IMR-90 (cell line): Measurements from ENCODE around the gene CCPG1. TPM values are rescaled to one million over a fixed set of nuclear protein-coding genes. Genes with fewer than 3 reads are reported as not detected.

Experiments used
- ATAC-seq: fragments of 200-7000 bp; cut with Tn5 transposase; 2 replicates; pipeline ENCODE4 v1.9.1; 2020; ENCODE audit warnings: low read depth, mild to moderate bottlenecking, moderate library complexity
- BruUV-seq: library from RNA; stranded (reverse); fragments of 400-500 nt; replicated peaks from 2 replicates; lab custom pipeline; 2021; lab: Mats Ljungman, UMichigan
- CTCF ChIA-PET: fragments of 300-600 bp; formaldehyde crosslinking; extraction: SDS; loops from one replicate; lab custom pipeline; 2021; ENCODE audit warnings: antibody characterized with exemption; lab: Yijun Ruan, JAX
- POLR2A ChIA-PET: fragments of 300-600 bp; sonication (Branson Sonifier 250); formaldehyde crosslinking; loops from one replicate; lab custom pipeline; 2022; ENCODE audit warnings: antibody characterized with exemption; ENCODE audit not compliant: unreplicated experiment; lab: Charles Lee
- DNase-seq: peaks from one replicate; pipeline ENCODE4 v3.0.0; 2013
- H2AFZ ChIP-seq: replicated peaks from 2 replicates; pipeline ENCODE3; 2013; ENCODE audit warnings: low read length, mild to moderate bottlenecking; ENCODE audit not compliant: poor library complexity
- H2AK5ac ChIP-seq: 2 replicates; pipeline ENCODE4 v1.6.1; 2013; ENCODE audit warnings: low read depth, low read length, inconsistent platforms
- H2AK9ac ChIP-seq: replicated peaks from 2 replicates; pipeline ENCODE3; 2013; ENCODE audit warnings: mild to moderate bottlenecking, low read depth, low read length, moderate library complexity; ENCODE audit not compliant: poor library complexity
- H2BK120ac ChIP-seq: 2 replicates; pipeline ENCODE4 v1.6.1; 2013; ENCODE audit warnings: low read depth, low read length, inconsistent platforms
- H2BK15ac ChIP-seq: 3 replicates; pipeline ENCODE4 v1.6.1; 2013; ENCODE audit warnings: low read depth, low read length, inconsistent platforms
- H2BK20ac ChIP-seq: 2 replicates; pipeline ENCODE4 v1.6.1; 2013; ENCODE audit warnings: low read depth, mild to moderate bottlenecking, inconsistent platforms, low read length, moderate library complexity
- H2BK5ac ChIP-seq: 2 replicates; pipeline ENCODE4 v1.6.1; 2013; ENCODE audit warnings: mild to moderate bottlenecking, low read depth, low read length, inconsistent platforms; ENCODE audit not compliant: poor library complexity, severe bottlenecking
- H3K14ac ChIP-seq: replicated peaks from 2 replicates; pipeline ENCODE4 v1.6.1; 2013; ENCODE audit warnings: low read depth, low read length, inconsistent platforms
- H3K18ac ChIP-seq: 2 replicates; pipeline ENCODE4 v1.6.1; 2013; ENCODE audit warnings: low read depth, low read length, control low read depth
- H3K23ac ChIP-seq: 2 replicates; pipeline ENCODE4 v1.6.1; 2013; ENCODE audit warnings: low read depth, low read length, inconsistent platforms
- H3K27ac ChIP-seq: 2 replicates; pipeline ENCODE4 v1.5.1; 2013; ENCODE audit warnings: mild to moderate bottlenecking, control low read depth, low read length; ENCODE audit not compliant: insufficient read depth
- H3K27me3 ChIP-seq: 2 replicates; pipeline ENCODE4 v1.6.1; 2013; ENCODE audit warnings: low read length; ENCODE audit not compliant: control insufficient read depth, insufficient read depth
- H3K36me3 ChIP-seq: 2 replicates; pipeline ENCODE4 v1.6.1; 2013; ENCODE audit warnings: low read length, mixed read lengths; ENCODE audit not compliant: control insufficient read depth, insufficient read depth
- H3K4ac ChIP-seq: 2 replicates; pipeline ENCODE4 v1.6.1; 2013; ENCODE audit warnings: low read depth, low read length, inconsistent platforms
- H3K4me1 ChIP-seq: 2 replicates; pipeline ENCODE4 v1.6.1; 2013; ENCODE audit warnings: low read length, mixed read lengths; ENCODE audit not compliant: control insufficient read depth, insufficient read depth
- H3K4me2 ChIP-seq: 2 replicates; pipeline ENCODE4 v1.6.1; 2013; ENCODE audit warnings: low read depth, mild to moderate bottlenecking, control low read depth, low read length, moderate library complexity
- H3K4me3 ChIP-seq: 2 replicates; pipeline ENCODE4 v1.5.1; 2013; ENCODE audit warnings: low read depth, mild to moderate bottlenecking, control low read depth, low read length, moderate library complexity; ENCODE audit not compliant: insufficient read depth
- H3K56ac ChIP-seq: 2 replicates; pipeline ENCODE4 v1.6.1; 2013; ENCODE audit warnings: low read length, inconsistent platforms; ENCODE audit not compliant: insufficient read depth; ENCODE audit errors: extremely low read depth
- H3K79me1 ChIP-seq, 2 experiments: 2 replicates each; pipeline ENCODE4 v1.6.1; 2013; ENCODE audit warnings: low read length in 2 of 2, inconsistent platforms in 1 of 2, low read depth in 1 of 2
- H3K9ac ChIP-seq: 2 replicates; pipeline ENCODE4 v1.6.1; 2013; ENCODE audit warnings: low read depth, low read length, control low read depth
- H3K9me1 ChIP-seq: 2 replicates; pipeline ENCODE4 v1.6.1; 2013; ENCODE audit warnings: low read length, inconsistent platforms; ENCODE audit not compliant: insufficient read depth
- H3K9me3 ChIP-seq: 2 replicates; pipeline ENCODE4 v1.6.1; 2013; ENCODE audit warnings: low read length; ENCODE audit not compliant: control insufficient read depth, insufficient read depth
- H4K20me1 ChIP-seq: 2 replicates; pipeline ENCODE4 v1.6.1; 2013; ENCODE audit warnings: low read length, inconsistent platforms; ENCODE audit not compliant: insufficient read depth
- H4K5ac ChIP-seq: 2 replicates; pipeline ENCODE4 v1.6.1; 2013; ENCODE audit warnings: mild to moderate bottlenecking, low read depth, low read length, control low read depth
- H4K8ac ChIP-seq, 2 experiments: 2 replicates each; pipeline ENCODE4 v1.6.1; 2013; ENCODE audit warnings: low read depth in 2 of 2, low read length in 2 of 2, control low read depth in 1 of 2, inconsistent platforms in 1 of 2
- H4K91ac ChIP-seq: 2 replicates; pipeline ENCODE4 v1.6.1; 2013; ENCODE audit warnings: low read depth, low read length, inconsistent platforms; ENCODE audit not compliant: insufficient read depth
- CEBPB ChIP-seq: IDR thresholded peaks from 2 replicates; pipeline ENCODE4 v1.6.1; 2012; ENCODE audit warnings: low read depth, low read length, improper control_type of control experiment
- CHD1 ChIP-seq: IDR thresholded peaks from 2 replicates; pipeline ENCODE4 v1.6.1; 2012; ENCODE audit warnings: low read depth, low read length, improper control_type of control experiment
- MAFK ChIP-seq: IDR thresholded peaks from 2 replicates; pipeline ENCODE4 v1.6.1; 2012; ENCODE audit warnings: low read depth, low read length, improper control_type of control experiment
- MAZ ChIP-seq: IDR thresholded peaks from 2 replicates; pipeline ENCODE4 v1.6.1; 2012; ENCODE audit warnings: low read depth, mild to moderate bottlenecking, low read length, improper control_type of control experiment, moderate library complexity, borderline replicate concordance
- MXI1 ChIP-seq: IDR thresholded peaks from 2 replicates; pipeline ENCODE4 v1.6.1; 2012; ENCODE audit warnings: low read depth, mild to moderate bottlenecking, low read length, moderate library complexity, borderline replicate concordance
- NFE2L2 ChIP-seq: fragments of 150-350 bp; IDR thresholded peaks from 2 replicates; pipeline ENCODE4 v1.6.1; 2016; ENCODE audit warnings: low read depth, mild to moderate bottlenecking, low read length
- POLR2A ChIP-seq: IDR thresholded peaks from 2 replicates; pipeline ENCODE4 v1.6.1; 2012; ENCODE audit warnings: mild to moderate bottlenecking, low read depth, low read length
- RFX5 ChIP-seq: IDR thresholded peaks from 2 replicates; pipeline ENCODE4 v1.8.0; 2012; ENCODE audit warnings: low read depth, mild to moderate bottlenecking, low read length, moderate library complexity
- WGBS, 2 experiments: methylation state at CpG; one replicate each; pipeline versions ENCODE4 v1.1.5 to v1.1.7; 2013; ENCODE audit warnings: missing lambda C conversion rate in 2 of 2; ENCODE audit not compliant: insufficient read length in 1 of 2; ENCODE audit errors: extremely low coverage in 2 of 2; 5-methylcytosine and 5-hydroxymethylcytosine counted together
- dilution Hi-C: fragments of 300-500 bp; cut with HindIII; formaldehyde crosslinking; loops from one replicate; pipeline ENCODE4 v1.14.3; 2018; ENCODE audit warnings: low sequenced_read_pairs; ENCODE audit not compliant: unreplicated experiment
- in situ Hi-C: fragments of 300-500 bp; cut with MboI; formaldehyde crosslinking; loops from 3 replicates; pipeline ENCODE4 v1.14.3; 2019; ENCODE audit warnings: low sequenced_read_pairs, inconsistent platforms, mixed read lengths
- intact Hi-C: fragments of 100-400 bp; cut with micrococcal nuclease; formaldehyde crosslinking; loops from 2 replicates; pipeline ENCODE4 v1.10.0; 2022
- polyA plus RNA-seq, 3 experiments: library from polyadenylated mRNA; depleted of rRNA; stranded (reverse); fragments of >200 nt; gene quantifications; 2 replicates each; pipeline ENCODE4 v1.2.3, GENCODE V29; 2012; ENCODE audit warnings: low replicate concordance in 1 of 3
- total RNA-seq: library from RNA; depleted of rRNA; stranded (reverse); fragments of >200 nt; gene quantifications from 2 replicates; pipeline ENCODE4 v1.2.3, GENCODE V29; 2012
- TF ChIP-seq, protein P1 (sequence below): fragments of 150-350 bp; IDR thresholded peaks from 2 replicates; pipeline ENCODE4 v1.6.1; 2017; ENCODE audit warnings: mild to moderate bottlenecking, antibody characterized with exemption, low read length, low read depth

Gene CCPG1
- total and polyA plus RNA-seq, 2 of the 4 experiments (the other 2 are of a cell fraction): 11.4 to 14.3 TPM

DNA sequence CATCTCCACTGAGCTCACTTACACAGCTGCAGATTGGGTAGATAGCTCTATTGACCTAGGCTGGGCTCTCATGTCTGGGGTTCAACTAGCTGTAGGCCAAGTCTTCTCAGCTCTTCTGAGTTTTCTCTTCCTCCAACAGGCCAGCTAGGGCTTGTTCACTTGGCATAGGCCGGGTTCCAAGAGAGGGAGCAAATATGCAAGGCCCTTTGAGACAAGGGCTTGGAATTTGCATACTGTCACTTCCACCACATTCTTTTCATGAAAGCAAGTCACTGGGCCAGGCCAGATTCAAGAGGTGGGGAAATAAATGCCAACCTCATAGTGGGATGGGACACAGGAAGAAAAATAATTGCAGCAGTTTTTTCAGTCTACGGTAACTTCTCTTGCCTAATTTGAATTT, 64.0 kb downstream of the CCPG1 start:
- no peaks in the 10 kb centered on the region for H3K9me3 ChIP-seq
- no peak overlapping the region for H2AK5ac ChIP-seq
- no peak overlapping the region for H4K8ac ChIP-seq
- no peak overlapping the region for H4K91ac ChIP-seq
- H3K9ac ChIP-seq: no peak overlapping the region
- H2BK15ac ChIP-seq: no peak overlapping the region
- in situ Hi-C loops: no loop called here
- H3K36me3 ChIP-seq: peaks cover 4% of the 10 kb centered on the region
- no peaks in the 10 kb centered on the region for H3K79me1 ChIP-seq
- H2BK120ac ChIP-seq: no peak overlapping the region
- no peak overlapping the region; the same call in 1 of the 2 replicates for H4K5ac ChIP-seq
- peaks cover 2% of the 10 kb centered on the region for H3K4me1 ChIP-seq
- H3K18ac ChIP-seq: no peak overlapping the region
- H2AK9ac ChIP-seq: no peak overlapping the region
- H3K23ac ChIP-seq: no peak overlapping the region
- ChIA-PET CTCF (no interaction called here), POLR2A (no interaction called here)
- DNase-seq (no peak), ATAC-seq (peak; percentile 62)
- H3K4me3 ChIP-seq: no peak overlapping the region
- 0 out of 2 replicates have a peak overlapping the region, but pooled peaks have one; percentile 3 for H3K14ac ChIP-seq
- H2AFZ ChIP-seq: no peak overlapping the region
- H3K4me2 ChIP-seq: no peak overlapping the region
- no peaks in the 10 kb centered on the region for H3K9me1 ChIP-seq
- peak overlapping the region; percentile 14 for H2BK5ac ChIP-seq
- no peak overlapping the region for H2BK20ac ChIP-seq
- no peak overlapping the region for H3K27ac ChIP-seq
- H3K56ac ChIP-seq: no peak overlapping the region
- WGBS, 2 experiments: no CpG with 5 or more reads among the region's 2 CpGs
- no TSS peak for BruUV-seq
- no peak for TF ChIP-seq MXI1
- TF ChIP-seq, protein P1, sequence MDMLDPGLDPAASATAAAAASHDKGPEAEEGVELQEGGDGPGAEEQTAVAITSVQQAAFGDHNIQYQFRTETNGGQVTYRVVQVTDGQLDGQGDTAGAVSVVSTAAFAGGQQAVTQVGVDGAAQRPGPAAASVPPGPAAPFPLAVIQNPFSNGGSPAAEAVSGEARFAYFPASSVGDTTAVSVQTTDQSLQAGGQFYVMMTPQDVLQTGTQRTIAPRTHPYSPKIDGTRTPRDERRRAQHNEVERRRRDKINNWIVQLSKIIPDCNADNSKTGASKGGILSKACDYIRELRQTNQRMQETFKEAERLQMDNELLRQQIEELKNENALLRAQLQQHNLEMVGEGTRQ: no peak
- no peak for TF ChIP-seq MAFK
- TF ChIP-seq NFE2L2: no peak
- no peak for TF ChIP-seq POLR2A
- no peak for TF ChIP-seq CHD1
- no peak for TF ChIP-seq MAZ
- no peak for TF ChIP-seq RFX5
- TF ChIP-seq CEBPB: no peak
- H3K27me3 ChIP-seq: no peaks in the 10 kb centered on the region
- no peaks in the 10 kb centered on the region for H4K20me1 ChIP-seq
- intact Hi-C loops: no loop called here
- no peak overlapping the region for H3K4ac ChIP-seq
- dilution Hi-C loops: no loop called here
